Activated B cell treated with CpG ODN at 0.5 μM for 24 hours (primary cell): ENCODE measurements around the gene GGT6. TPM values are rescaled to one million over a fixed set of nuclear protein-coding genes. Genes with fewer than 3 reads are reported as not detected.

Source experiments
- ATAC-seq: fragments of 200-7000 bp; cut with Tn5 transposase; one replicate; pipeline ENCODE4 v1.10.0; 2021; ENCODE audit warnings: low read depth, mild to moderate bottlenecking, moderate library complexity
- CTCF ChIA-PET: fragments of 350-600 bp; sonication (Branson Sonifier 250); formaldehyde crosslinking; loops from one replicate; lab custom pipeline; 2021; ENCODE audit warnings: antibody characterized with exemption; lab: Charles Lee
- POLR2A ChIA-PET: fragments of 350-600 bp; sonication (Branson Sonifier 250); formaldehyde crosslinking; loops from one replicate; lab custom pipeline; 2021; ENCODE audit warnings: antibody characterized with exemption; lab: Charles Lee
- DNase-seq: peaks from one replicate; pipeline ENCODE4 v3.0.0; 2022
- H3K27ac Mint-ChIP-seq: one replicate; pipeline ENCODE4 v1.8.0; 2020; ENCODE audit warnings: mixed read lengths
- H3K27me3 Mint-ChIP-seq: one replicate; pipeline ENCODE4 v1.8.0; 2021; ENCODE audit warnings: mixed read lengths
- H3K36me3 Mint-ChIP-seq: one replicate; pipeline ENCODE4 v1.8.0; 2021; ENCODE audit warnings: low read depth, mixed read lengths
- H3K4me1 Mint-ChIP-seq: one replicate; pipeline ENCODE4 v1.8.0; 2021; ENCODE audit warnings: mixed read lengths
- H3K4me3 Mint-ChIP-seq: one replicate; pipeline ENCODE4 v1.8.0; 2020; ENCODE audit warnings: mild to moderate bottlenecking, mixed read lengths
- H3K9me3 Mint-ChIP-seq: one replicate; pipeline ENCODE4 v1.8.0; 2020; ENCODE audit warnings: mixed read lengths
- CTCF ChIP-seq: fragments of 200-600 bp; IDR thresholded peaks from one replicate; pipeline ENCODE4 v1.8.0; 2022; ENCODE audit warnings: antibody characterized with exemption, mild to moderate bottlenecking
- intact Hi-C: fragments of 100-400 bp; cut with micrococcal nuclease; formaldehyde crosslinking; loops from one replicate; pipeline ENCODE4 v1.15.1; 2024
- total RNA-seq: library from RNA; stranded (reverse); gene quantifications from 2 replicates; pipeline ENCODE4 v1.2.3, GENCODE V29; 2022

Gene GGT6
- total RNA-seq, 1 donor from 2014 or later, result not detected

GRCh38 chr17:4525691-4526397, 34.5 kb downstream of the GGT6 start:
- no peak for TF ChIP-seq CTCF
- Mint-ChIP-seq H3K4me3 (no peak overlapping the region), H3K9me3 (no peaks in the 10 kb centered on the region), H3K27me3 (peaks cover 4% of the 10 kb centered on the region), H3K27ac (no peak overlapping the region), H3K36me3 (no peaks in the 10 kb centered on the region), H3K4me1 (peaks cover 6% of the 10 kb centered on the region)
- ATAC-seq (no peak), DNase-seq (no peak)
- ChIA-PET POLR2A (no interaction called here), CTCF (no interaction called here)
- intact Hi-C loops, result no loop called here

GRCh38 chr17:4523946-4524345, 36.4 kb downstream of the GGT6 start:
- ChIA-PET CTCF (no interaction called here), POLR2A (no interaction called here)
- Mint-ChIP-seq H3K4me3 (no peak overlapping the region), H3K27me3 (peaks cover 4% of the 10 kb centered on the region), H3K27ac (no peak overlapping the region), H3K36me3 (no peaks in the 10 kb centered on the region), H3K9me3 (no peaks in the 10 kb centered on the region), H3K4me1 (peaks cover 6% of the 10 kb centered on the region)
- intact Hi-C loops, result no loop called here
- ATAC-seq (no peak), DNase-seq (no peak)
- TF ChIP-seq CTCF, result no peak

- H3K4me1 Mint-ChIP-seq, result peaks cover 6% of the 10 kb centered on the region
- no peak overlapping the region for H3K4me3 Mint-ChIP-seq
- no peaks in the 10 kb centered on the region for H3K36me3 Mint-ChIP-seq
- no peak overlapping the region for H3K27ac Mint-ChIP-seq
- intact Hi-C loops, result no loop called here
- peaks cover 2% of the 10 kb centered on the region for H3K27me3 Mint-ChIP-seq
- no peaks in the 10 kb centered on the region for H3K9me3 Mint-ChIP-seq
- no peak for TF ChIP-seq CTCF
- ATAC-seq (no peak), DNase-seq (no peak)
- ChIA-PET POLR2A (no interaction called here), CTCF (no interaction called here)
These were observed 37.7 kb downstream of the GGT6 start for GRCh38 chr17:4522661-4523060.

- no peak overlapping the region for H3K4me3 Mint-ChIP-seq
- no peaks in the 10 kb centered on the region for H3K36me3 Mint-ChIP-seq
- DNase-seq, result no peak
- POLR2A ChIA-PET, result no interaction called here
- no peak overlapping the region for H3K27ac Mint-ChIP-seq
- H3K4me1 Mint-ChIP-seq, result peaks cover 6% of the 10 kb centered on the region
- no peaks in the 10 kb centered on the region for H3K9me3 Mint-ChIP-seq
- CTCF ChIA-PET, result interaction anchor here (0.7 kb wide), 1 partner anchor 655 kb away, joined by 3 read pairs; no protein-coding TSS in a partner anchor
- intact Hi-C loops, result no loop called here
- no peak for ATAC-seq
- TF ChIP-seq CTCF, result no peak
- H3K27me3 Mint-ChIP-seq, result peaks cover 1% of the 10 kb centered on the region
These were observed 39.3 kb downstream of the GGT6 start for GRCh38 chr17:4520894-4521600.

GRCh38 chr17:4520060-4520893, 40.1 kb downstream of the GGT6 start:
- POLR2A ChIA-PET, result no interaction called here
- intact Hi-C loops, result no loop called here
- ATAC-seq (no peak), DNase-seq (no peak)
- Mint-ChIP-seq H3K27ac (no peak overlapping the region), H3K36me3 (no peaks in the 10 kb centered on the region), H3K9me3 (no peaks in the 10 kb centered on the region), H3K4me3 (no peak overlapping the region), H3K4me1 (peaks cover 6% of the 10 kb centered on the region), H3K27me3 (no peaks in the 10 kb centered on the region)
- CTCF ChIA-PET, result no interaction called here
- no peak for TF ChIP-seq CTCF
